Neuronal stem cell (in vitro differentiated cells): ENCODE results near the gene EPHA2.
A peak's percentile ranks its signal among the peaks of the same experiment; 100 is the strongest.

ENCODE experiments used
- DNase-seq: peaks from one replicate; pipeline ENCODE4 v3.0.0-alpha.2; 2013; ENCODE audit warnings: low spot score
- H2AFZ ChIP-seq: one replicate; pipeline ENCODE4 v1.6.1; 2013; ENCODE audit warnings: mild to moderate bottlenecking, low read length, inconsistent platforms
- H2AK5ac ChIP-seq: 2 replicates; pipeline ENCODE4 v1.6.1; 2013; ENCODE audit warnings: low read depth, mild to moderate bottlenecking, inconsistent platforms, low read length, moderate library complexity, mixed read lengths
- H2BK120ac ChIP-seq: 2 replicates; pipeline ENCODE4 v1.6.1; 2013; ENCODE audit warnings: low read depth, mild to moderate bottlenecking, inconsistent platforms, low read length, moderate library complexity, mixed read lengths
- H2BK12ac ChIP-seq: one replicate; pipeline ENCODE4 v1.6.1; 2013; ENCODE audit warnings: low read length, inconsistent platforms
- H2BK15ac ChIP-seq: 2 replicates; pipeline ENCODE4 v1.6.1; 2013; ENCODE audit warnings: mild to moderate bottlenecking, low read length, inconsistent platforms, mixed read lengths
- H2BK5ac ChIP-seq: one replicate; pipeline ENCODE4 v1.6.1; 2013; ENCODE audit warnings: inconsistent platforms, mild to moderate bottlenecking, low read length, moderate library complexity
- H3K14ac ChIP-seq: one replicate; pipeline ENCODE4 v1.6.1; 2013; ENCODE audit warnings: low read length, inconsistent platforms
- H3K18ac ChIP-seq: 2 replicates; pipeline ENCODE4 v1.6.1; 2013; ENCODE audit warnings: low read length, inconsistent platforms
- H3K23ac ChIP-seq: 2 replicates; pipeline ENCODE4 v1.6.1; 2013; ENCODE audit warnings: low read depth, mild to moderate bottlenecking, mixed read lengths, low read length, inconsistent platforms; ENCODE audit not compliant: poor library complexity
- H3K27ac ChIP-seq: replicated peaks from 3 replicates; pipeline ENCODE4 v1.5.1; 2013; ENCODE audit warnings: low read length, inconsistent platforms
- H3K27me3 ChIP-seq, 3 experiments: 2 replicates each; pipeline ENCODE4 v1.6.1; 2013; ENCODE audit warnings: low read length in 3 of 3, mild to moderate bottlenecking in 2 of 3, inconsistent platforms in 1 of 3, low read depth in 1 of 3, mixed read lengths in 1 of 3, moderate library complexity in 1 of 3; ENCODE audit not compliant: control insufficient read depth in 3 of 3, insufficient read depth in 3 of 3
- H3K36me3 ChIP-seq, 2 donors: replicated peaks in 1 of 2; 2 replicates each; pipeline ENCODE4 v1.6.1; 2013; ENCODE audit warnings: low read length in 2 of 2; ENCODE audit not compliant: control insufficient read depth in 2 of 2, insufficient read depth in 2 of 2
- H3K4ac ChIP-seq: 2 replicates; pipeline ENCODE4 v1.6.1; 2013; ENCODE audit warnings: inconsistent platforms, mild to moderate bottlenecking, low read length, moderate library complexity
- H3K4me1 ChIP-seq, 2 donors: 1 replicate in 1 of 2; 2 replicates in 1 of 2; pipeline ENCODE4 v1.6.1; 2013; ENCODE audit warnings: low read length in 2 of 2, low read depth in 1 of 2; ENCODE audit not compliant: control insufficient read depth in 2 of 2, insufficient read depth in 1 of 2
- H3K4me2 ChIP-seq: one replicate; pipeline ENCODE4 v1.6.1; 2013; ENCODE audit warnings: mild to moderate bottlenecking, low read length, inconsistent platforms; ENCODE audit not compliant: insufficient read depth, poor library complexity, severe bottlenecking
- H3K4me3 ChIP-seq, 2 donors: 2 replicates each; pipeline ENCODE4 v1.5.1; 2013; ENCODE audit warnings: low read length in 2 of 2, mild to moderate bottlenecking in 2 of 2, inconsistent platforms in 1 of 2, moderate library complexity in 1 of 2
- H3K79me1 ChIP-seq: one replicate; pipeline ENCODE4 v1.6.1; 2013; ENCODE audit warnings: low read depth, mild to moderate bottlenecking, inconsistent platforms, low read length, moderate library complexity
- H3K9ac ChIP-seq: one replicate; pipeline ENCODE4 v1.6.1; 2013; ENCODE audit warnings: mild to moderate bottlenecking, low read depth, low read length, inconsistent platforms; ENCODE audit not compliant: poor library complexity
- H3K9me3 ChIP-seq, 2 donors: replicated peaks in 1 of 2; 2 replicates each; pipeline versions ENCODE3 to v1.6.1; 2013; ENCODE audit warnings: low read length in 2 of 2, mild to moderate bottlenecking in 2 of 2, inconsistent platforms in 1 of 2, low read depth in 1 of 2, mixed read lengths in 1 of 2, moderate library complexity in 1 of 2; ENCODE audit not compliant: control insufficient read depth in 2 of 2, insufficient read depth in 1 of 2
- H4K8ac ChIP-seq: one replicate; pipeline ENCODE4 v1.6.1; 2013; ENCODE audit warnings: low read depth, mild to moderate bottlenecking, inconsistent platforms, low read length, moderate library complexity
- H4K91ac ChIP-seq: one replicate; pipeline ENCODE4 v1.6.1; 2013; ENCODE audit warnings: low read length, low read depth, mild to moderate bottlenecking, inconsistent platforms; ENCODE audit not compliant: poor library complexity
- WGBS, 2 donors: extraction: QIAGEN DNeasy Blood & Tissue Kit; methylation state at CpG; one replicate each; pipeline ENCODE4 v1.1.7; 2013; ENCODE audit warnings: missing lambda C conversion rate in 2 of 2, mixed read lengths in 1 of 2; ENCODE audit not compliant: insufficient read length in 2 of 2, insufficient replicate concordance in 1 of 2; ENCODE audit errors: extremely low coverage in 2 of 2; 5-methylcytosine and 5-hydroxymethylcytosine counted together

EPHA2 gene

GRCh38 chr1:16099412-16099811 is 56.5 kb downstream of the EPHA2 start:
- Histone ChIP-seq H2BK120ac (no peak overlapping the region), H3K4me1 (no peaks in the 10 kb centered on the region), H3K18ac (no peak overlapping the region), H2AK5ac (no peak overlapping the region), H4K91ac (no peak overlapping the region), H3K27ac (no peak overlapping the region), H3K36me3 (no peaks in the 10 kb centered on the region), H2BK5ac (no peak overlapping the region), H3K14ac (no peak overlapping the region), H2AFZ (no peak overlapping the region), H2BK12ac (no peak overlapping the region), H3K23ac (no peak overlapping the region), H3K9ac (no peak overlapping the region), H3K4ac (no peak overlapping the region), H3K27me3 (peaks cover 0 to 16% (median 0%) of the 10 kb centered on the region in 3 experiments), H2BK15ac (no peak overlapping the region), H3K9me3 (peaks cover 0 to 3% of the 10 kb centered on the region in 2 donors), H3K4me2 (no peak overlapping the region), H4K8ac (no peak overlapping the region), H3K4me3 (no peak overlapping the region), H3K79me1 (no peaks in the 10 kb centered on the region)
- no CpG with 5 or more reads among the region's 1 CpG for WGBS, 2 donors
- DNase-seq, result no peak

- Histone ChIP-seq H3K4me1 (peaks cover 4 to 8% of the 10 kb centered on the region in 2 donors), H2BK15ac (peak overlapping the region; percentile 76), H3K4me2 (no peak overlapping the region), H3K4me3 (no peak overlapping the region), H2BK5ac (no peak overlapping the region), H2BK12ac (peak overlapping the region; percentile 26), H3K27me3 (peaks cover 0 to 22% (median 0%) of the 10 kb centered on the region in 3 experiments), H3K23ac (peak overlapping the region; percentile 71), H3K4ac (no peak overlapping the region), H3K9me3 (no peaks in the 10 kb centered on the region), H3K18ac (peak overlapping the region; percentile 25), H4K8ac (no peak overlapping the region), H3K79me1 (no peaks in the 10 kb centered on the region), H4K91ac (peak overlapping the region; percentile 40), H2AFZ (no peak overlapping the region), H2AK5ac (no peak overlapping the region), H3K9ac (no peak overlapping the region), H3K27ac (no peak overlapping the region), H3K36me3 (no peaks in the 10 kb centered on the region), H3K14ac (no peak overlapping the region), H2BK120ac (no peak overlapping the region)
- no peak for DNase-seq
- no CpG with 5 or more reads among the region's 9 CpGs for WGBS, 2 donors
These were observed 60.4 kb downstream of the EPHA2 start for GRCh38 chr1:16095447-16095846.

- Histone ChIP-seq H2BK12ac (peak overlapping the region; percentile 36), H3K4me1 (peaks cover 4 to 8% of the 10 kb centered on the region in 2 donors), H2AFZ (no peak overlapping the region), H3K23ac (peak overlapping the region; percentile 89), H4K8ac (no peak overlapping the region), H2BK5ac (no peak overlapping the region), H3K9me3 (no peaks in the 10 kb centered on the region), H3K4me3 (no peak overlapping the region), H3K27ac (no peak overlapping the region), H3K4ac (no peak overlapping the region), H3K4me2 (no peak overlapping the region), H3K27me3 (peaks cover 0 to 28% (median 0%) of the 10 kb centered on the region in 3 experiments), H2BK15ac (no peak overlapping the region), H3K79me1 (no peaks in the 10 kb centered on the region), H3K9ac (peak overlapping the region; percentile 53), H3K14ac (peak overlapping the region; percentile 32), H3K18ac (peak overlapping the region; percentile 42), H3K36me3 (no peaks in the 10 kb centered on the region), H2AK5ac (no peak overlapping the region), H4K91ac (no peak overlapping the region), H2BK120ac (no peak overlapping the region)
- no peak for DNase-seq
- no CpG with 5 or more reads among the region's 21 CpGs for WGBS, 2 donors
These were observed 61.3 kb downstream of the EPHA2 start for GRCh38 chr1:16094453-16095158.

- no peak overlapping the region for H3K4ac ChIP-seq
- H3K27ac ChIP-seq, result no peak overlapping the region
- peaks cover 4 to 10% of the 10 kb centered on the region in 2 donors for H3K4me1 ChIP-seq
- H2BK12ac ChIP-seq, result no peak overlapping the region
- H2BK120ac ChIP-seq, result no peak overlapping the region
- H2BK15ac ChIP-seq, result peak overlapping the region; percentile 32
- H3K9ac ChIP-seq, result no peak overlapping the region
- H3K4me2 ChIP-seq, result no peak overlapping the region
- no peaks in the 10 kb centered on the region for H3K9me3 ChIP-seq
- peak overlapping the region; percentile 81 for H3K18ac ChIP-seq
- no peak overlapping the region for H3K14ac ChIP-seq
- H4K8ac ChIP-seq, result no peak overlapping the region
- peak overlapping the region; percentile 95 for H4K91ac ChIP-seq
- no peaks in the 10 kb centered on the region for H3K79me1 ChIP-seq
- no peak for DNase-seq
- H2AFZ ChIP-seq, result no peak overlapping the region
- peak overlapping the region; percentile 27 for H2AK5ac ChIP-seq
- H3K27me3 ChIP-seq, result peaks cover 0 to 28% (median 0%) of the 10 kb centered on the region in 3 experiments
- no peak overlapping the region for H3K4me3 ChIP-seq
- no peak overlapping the region for H3K23ac ChIP-seq
- WGBS, 2 donors, result no CpG with 5 or more reads among the region's 9 CpGs
- H3K36me3 ChIP-seq, result no peaks in the 10 kb centered on the region
- H2BK5ac ChIP-seq, result no peak overlapping the region
These were observed 62.3 kb downstream of the EPHA2 start for GRCh38 chr1:16093611-16094010.
